Activated effector memory CD4-positive, alpha-beta T cell treated with anti-CD3 and anti-CD28 coated beads, Interleukin-2, amount 50 U/mL, for 16 hours (primary cell): ENCODE measurements around the gene WWTR1.

Experiments
- DNase-seq: peaks from one replicate; pipeline ENCODE4 v3.0.0-alpha.2; 2020

WWTR1 gene

DNA sequence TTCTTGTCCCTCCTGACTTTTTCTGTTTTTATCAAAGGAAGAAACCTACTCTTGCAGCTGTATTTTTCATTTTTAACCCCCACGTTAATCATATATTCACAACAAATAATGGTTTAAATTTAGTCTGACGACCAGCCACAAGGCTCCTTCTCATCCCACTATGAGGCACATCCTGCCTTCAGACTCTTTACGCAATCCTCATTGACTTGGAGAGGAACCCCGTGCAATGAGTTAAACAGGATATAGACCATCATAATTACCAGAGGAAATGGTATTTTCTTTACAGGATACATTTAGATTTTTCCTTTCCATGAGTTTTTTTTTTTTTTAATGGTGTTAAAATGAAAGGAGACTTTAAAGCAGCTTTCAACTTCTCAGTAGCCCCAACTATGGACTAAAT lies 68.5 kb downstream of the WWTR1 start:
- no peak for DNase-seq

DNA sequence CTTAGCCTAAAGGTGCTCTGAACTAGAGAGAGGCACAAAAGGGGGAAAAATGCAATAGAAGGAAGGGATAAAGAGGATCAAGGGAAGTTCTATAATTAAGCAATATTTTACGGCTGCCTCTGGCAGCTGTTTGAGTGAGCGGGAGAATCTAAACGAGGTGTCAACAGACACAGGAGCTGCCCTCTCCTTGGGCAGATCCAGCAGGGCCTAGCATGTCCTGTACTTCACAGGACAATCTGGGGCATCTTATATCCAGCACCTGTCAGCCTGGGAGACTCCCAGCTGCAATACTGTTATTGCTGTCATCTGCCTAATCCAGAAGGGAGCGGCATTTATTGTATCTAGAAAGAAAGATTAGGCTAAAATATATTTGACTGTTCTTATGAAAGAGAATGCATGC lies 68.9 kb downstream of the WWTR1 start:
- DNase-seq: no peak

- no peak for DNase-seq
These were observed 70.4 kb downstream of the WWTR1 start for GRCh38 chr3:149587383-149587782.

GRCh38 chr3:149586871-149587270 lies 71.0 kb downstream of the WWTR1 start:
- no peak for DNase-seq

GRCh38 chr3:149585401-149585726 lies 72.5 kb downstream of the WWTR1 start:
- no peak for DNase-seq

- DNase-seq: no peak
These were observed 73.7 kb downstream of the WWTR1 start for GRCh38 chr3:149583921-149584635.

- DNase-seq: no peak
These were observed 75.4 kb downstream of the WWTR1 start for GRCh38 chr3:149582395-149582794.

- DNase-seq: no peak
These were observed 76.0 kb downstream of the WWTR1 start for GRCh38 chr3:149581681-149582370.

DNA sequence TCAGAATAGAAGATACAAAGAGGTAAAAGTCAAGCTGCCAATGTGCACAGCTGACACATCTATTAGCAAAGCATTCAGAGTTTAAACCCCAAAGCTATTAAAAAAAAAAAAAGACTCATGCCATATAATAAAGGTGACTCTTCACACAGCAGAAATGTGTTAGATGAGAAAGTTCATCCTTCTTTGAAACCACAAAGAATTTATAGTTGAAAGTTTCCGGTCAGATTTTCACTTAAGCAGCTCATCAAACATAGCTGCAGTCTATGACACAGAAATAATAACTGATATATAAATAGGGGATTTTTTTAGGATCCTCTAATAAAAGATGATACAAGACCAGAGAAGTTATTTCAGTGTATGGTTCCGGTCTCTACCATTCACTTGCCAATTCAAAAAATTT lies 76.6 kb downstream of the WWTR1 start:
- no peak for DNase-seq

- no peak for DNase-seq
These were observed 77.8 kb downstream of the WWTR1 start for GRCh38 chr3:149579838-149580542.

GRCh38 chr3:149579161-149579560 lies 78.7 kb downstream of the WWTR1 start:
- no peak for DNase-seq

- DNase-seq: no peak
These were observed 80.0 kb downstream of the WWTR1 start for GRCh38 chr3:149577801-149578200.

GRCh38 chr3:149575961-149576564 lies 81.8 kb downstream of the WWTR1 start:
- no peak for DNase-seq

GRCh38 chr3:149575213-149575960 lies 82.4 kb downstream of the WWTR1 start:
- DNase-seq: no peak

DNA sequence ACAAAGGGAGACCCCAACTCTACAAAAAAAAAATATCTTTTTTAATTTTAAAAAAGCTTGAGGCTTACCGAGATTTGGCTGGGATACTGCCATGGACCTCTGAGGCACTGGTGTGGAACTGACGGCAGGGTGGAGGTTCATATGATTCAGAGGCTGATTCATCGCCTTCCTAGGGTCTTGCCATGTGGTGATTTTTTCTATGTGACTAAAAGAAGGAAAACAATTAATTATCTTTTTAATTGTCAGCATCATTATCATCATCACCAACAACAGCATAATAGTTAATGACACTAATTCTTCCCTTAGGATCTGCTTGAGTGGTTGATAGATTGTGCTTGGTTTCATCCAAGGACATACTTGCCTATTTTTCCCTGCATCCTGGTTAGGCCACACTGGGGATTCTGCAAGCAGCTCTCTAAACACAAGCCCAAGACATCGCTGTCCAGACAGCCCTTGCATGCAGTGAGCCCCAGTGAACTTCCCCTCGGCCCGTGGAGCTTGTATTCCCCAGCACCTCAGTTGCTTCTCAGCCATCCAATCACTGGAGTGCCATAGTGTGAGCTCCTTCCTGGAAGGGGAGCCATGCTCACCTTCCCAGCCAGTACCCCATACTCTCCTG lies 84.9 kb downstream of the WWTR1 start:
- no peak for DNase-seq

DNA sequence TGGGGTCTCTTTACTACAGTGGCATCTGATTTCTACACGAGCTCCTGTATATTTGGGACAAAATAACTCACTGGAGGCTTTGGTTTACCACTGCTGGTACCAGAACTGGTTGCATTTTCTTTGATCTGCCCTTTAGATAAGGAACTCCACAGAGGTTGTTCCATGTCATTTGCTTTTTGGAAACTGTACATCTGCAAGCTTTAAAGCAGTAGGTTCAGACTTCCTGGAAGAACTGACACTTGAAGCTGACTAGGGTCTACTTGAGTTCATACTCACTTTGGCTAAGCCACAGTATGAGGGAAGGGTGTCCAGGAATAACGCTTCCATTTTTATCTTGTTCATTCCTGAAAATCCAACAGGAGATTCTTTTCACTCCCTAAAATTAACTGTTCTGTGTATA lies 86.4 kb downstream of the WWTR1 start:
- no peak for DNase-seq

- no peak for DNase-seq
These were observed 87.8 kb downstream of the WWTR1 start for GRCh38 chr3:149570016-149570415.

DNA sequence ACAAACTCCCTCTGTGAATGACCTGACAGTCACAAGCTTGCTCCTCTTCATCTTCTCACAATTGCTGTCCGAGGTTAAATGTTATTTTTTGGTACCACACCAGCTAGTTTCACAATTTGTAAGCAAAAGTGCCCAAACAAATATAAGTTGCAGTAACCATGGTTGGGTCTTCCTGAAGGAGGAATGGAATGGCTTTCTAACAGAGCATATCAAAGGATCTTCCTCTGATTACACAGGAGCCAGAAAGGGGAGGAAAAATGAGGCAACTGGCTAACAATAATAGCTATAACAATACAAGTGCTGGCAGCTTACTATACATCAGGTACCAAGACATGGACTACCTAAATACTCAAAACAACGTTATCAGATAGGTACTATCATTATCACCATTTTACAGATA lies 90.4 kb downstream of the WWTR1 start:
- no peak for DNase-seq

DNA sequence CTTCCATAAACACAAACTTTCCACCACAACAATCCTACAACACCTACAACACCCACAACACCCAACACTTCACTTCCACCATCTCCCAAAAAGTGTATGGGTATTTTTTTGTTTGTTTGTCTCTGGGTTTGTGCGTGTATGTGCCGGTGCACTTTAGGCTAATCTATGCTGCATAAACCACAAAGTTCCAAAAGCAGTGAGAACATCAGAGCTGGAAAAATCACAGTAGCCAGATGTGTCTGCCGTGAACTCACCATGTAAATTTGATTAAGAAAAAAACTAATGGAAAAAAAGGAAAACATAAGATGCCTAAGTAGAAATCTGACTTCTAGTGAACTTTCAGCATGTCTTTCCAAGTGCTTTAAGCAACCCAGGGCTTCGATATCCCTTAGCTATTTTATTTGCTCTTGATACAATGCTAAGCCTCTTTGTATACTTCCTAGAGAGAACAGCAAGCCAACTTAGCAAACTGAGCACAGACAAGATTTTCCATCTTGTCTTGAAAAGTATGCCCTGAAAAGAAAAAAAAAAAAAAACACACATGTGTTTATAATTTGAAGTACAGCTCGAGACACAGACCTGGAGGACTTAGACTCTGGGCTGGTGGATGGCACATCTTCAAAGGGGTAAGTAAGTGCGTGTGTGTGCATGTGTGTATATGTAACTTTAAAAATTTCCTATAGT lies 91.4 kb downstream of the WWTR1 start:
- no peak for DNase-seq

DNA sequence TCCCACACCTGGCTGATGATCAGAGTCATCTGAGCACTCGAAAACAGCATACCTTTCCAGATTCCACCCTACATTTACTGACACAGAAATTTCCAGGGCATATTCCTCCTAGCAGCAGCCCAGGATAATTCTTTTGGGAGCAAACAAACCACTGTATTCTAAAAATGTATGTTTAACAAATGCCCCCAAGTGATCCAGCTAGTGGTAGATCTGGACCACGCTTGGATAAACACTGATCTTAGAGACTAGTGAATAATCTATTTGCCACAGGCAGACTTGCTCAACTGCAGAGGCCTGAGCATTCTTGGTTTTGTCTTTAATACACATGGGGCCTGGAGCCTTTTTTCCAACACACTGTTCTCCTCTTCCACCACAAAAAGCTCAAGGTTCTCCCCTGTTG lies 93.7 kb downstream of the WWTR1 start:
- DNase-seq: no peak

- DNase-seq: no peak
These were observed 94.7 kb downstream of the WWTR1 start for GRCh38 chr3:149563114-149563513.

- DNase-seq: no peak
These were observed 97.2 kb downstream of the WWTR1 start for GRCh38 chr3:149560617-149561016.
